Daoy (cell line): ENCODE data around the gene IFIT5. TPM values are rescaled to one million over a fixed set of nuclear protein-coding genes. Genes with fewer than 3 reads are reported as not detected.
"Not testable (repeated sequence)": the region's sequence is repeated elsewhere in the genome, so short reads cannot be mapped to it uniquely, and the experiment has no call there.

Source experiments
- DNase-seq: peaks from one replicate; pipeline ENCODE4 v3.0.0-alpha.2; 2015; ENCODE audit warnings: low read depth
- total RNA-seq: library from RNA; depleted of rRNA; stranded (reverse); fragments of >200 nt; shearing (Covaris generic); gene quantifications from 2 replicates; pipeline ENCODE4 v1.2.3, GENCODE V29; 2014; rRNA removed

The IFIT5 gene
- total RNA-seq, 1 experiment from 2014 or later: 12.6 TPM

DNA sequence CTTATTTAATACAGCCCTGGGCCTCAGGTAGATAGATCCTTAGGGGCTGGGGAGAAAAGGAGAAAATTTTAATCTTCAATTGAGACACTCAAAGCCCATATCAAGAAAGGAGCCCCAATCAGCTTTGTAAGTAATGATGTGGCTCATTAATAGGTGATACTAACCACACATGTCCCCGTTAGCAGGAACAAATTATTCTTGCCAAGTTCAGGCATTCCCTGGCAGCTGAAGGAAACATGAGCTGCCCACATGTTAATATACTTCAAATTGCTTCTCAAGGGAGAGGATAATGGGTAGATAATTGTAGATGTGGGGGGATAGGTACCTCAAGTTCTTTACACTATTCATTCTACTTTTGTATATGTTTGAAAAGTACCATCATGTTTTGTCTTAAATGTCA lies 14.5 kb downstream of the IFIT5 start:
- no peak for DNase-seq

DNA sequence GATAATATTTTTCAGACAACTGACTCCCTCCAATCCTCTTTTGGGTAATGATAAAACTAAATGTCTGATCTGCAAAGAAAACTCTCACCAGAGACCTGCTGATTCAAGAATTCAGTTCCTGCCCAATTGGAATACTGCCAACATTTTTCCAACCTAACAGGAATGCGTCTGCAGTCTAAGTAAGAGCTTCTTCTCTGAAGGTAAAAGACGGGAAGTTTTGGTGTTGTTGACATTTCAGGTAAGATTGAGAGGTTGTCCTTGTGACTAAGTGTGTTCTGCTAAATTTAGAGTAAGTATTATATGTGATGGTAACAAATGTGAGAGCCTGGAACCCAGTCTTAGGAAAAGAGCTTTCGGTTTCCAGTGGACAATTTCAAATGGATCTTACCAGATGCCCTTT lies 17.6 kb downstream of the IFIT5 start:
- peak; percentile 35 for DNase-seq

DNA sequence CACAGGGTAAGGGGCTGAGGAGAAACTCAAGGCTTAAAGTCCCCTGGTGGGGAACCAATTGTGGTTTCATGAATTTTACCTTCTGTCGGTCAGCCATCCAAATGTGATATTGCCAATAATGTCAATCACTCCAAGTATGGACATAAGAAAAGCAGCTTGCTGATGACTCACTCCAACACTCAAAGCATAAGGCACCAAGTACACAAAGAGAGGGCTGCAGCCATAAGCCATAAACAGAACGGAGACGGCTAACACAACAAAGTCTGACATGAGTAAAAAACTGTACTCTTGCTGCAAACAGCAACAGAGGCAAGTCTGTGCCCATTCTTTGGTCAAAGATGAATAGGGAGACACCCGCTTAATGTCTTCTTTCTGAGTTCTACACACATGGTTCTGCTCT lies 24.2 kb downstream of the IFIT5 start:
- no peak for DNase-seq

DNA sequence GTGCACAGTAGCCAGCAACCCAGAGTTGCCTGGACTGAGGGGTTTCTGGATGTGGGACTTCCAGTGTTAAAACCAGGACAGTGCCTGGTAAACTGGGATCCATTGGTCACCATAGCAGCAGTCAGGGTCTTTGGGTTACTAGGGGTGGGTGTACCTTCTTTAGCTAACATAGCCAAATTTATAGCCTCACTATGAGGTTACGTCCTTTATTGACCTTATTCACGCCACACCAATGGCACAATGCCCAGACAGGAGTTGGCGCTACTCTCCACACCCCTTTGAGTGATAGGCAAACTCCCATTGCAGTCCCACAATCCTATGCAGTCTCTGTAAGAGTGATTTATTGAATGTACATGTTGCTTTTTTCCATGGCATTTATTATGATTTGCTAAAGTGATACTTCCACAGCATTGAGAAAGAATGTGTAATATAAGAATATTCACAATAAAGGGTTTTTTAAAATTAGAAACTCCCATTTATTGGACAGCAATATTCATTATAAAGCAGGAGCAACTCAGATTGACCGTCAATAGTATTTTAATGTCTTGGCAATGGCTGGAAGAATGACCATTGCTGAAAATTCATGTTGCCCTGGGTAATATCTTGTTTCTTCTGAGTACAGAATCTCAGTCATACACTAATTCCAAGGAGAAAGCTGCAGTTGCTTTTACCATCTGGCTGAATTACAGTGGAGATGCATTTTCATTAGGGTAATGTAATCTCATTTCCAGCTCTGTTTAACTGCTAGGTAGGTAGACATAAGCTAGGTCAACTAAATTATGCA lies 26.1 kb downstream of the IFIT5 start:
- DNase-seq: no peak

DNA sequence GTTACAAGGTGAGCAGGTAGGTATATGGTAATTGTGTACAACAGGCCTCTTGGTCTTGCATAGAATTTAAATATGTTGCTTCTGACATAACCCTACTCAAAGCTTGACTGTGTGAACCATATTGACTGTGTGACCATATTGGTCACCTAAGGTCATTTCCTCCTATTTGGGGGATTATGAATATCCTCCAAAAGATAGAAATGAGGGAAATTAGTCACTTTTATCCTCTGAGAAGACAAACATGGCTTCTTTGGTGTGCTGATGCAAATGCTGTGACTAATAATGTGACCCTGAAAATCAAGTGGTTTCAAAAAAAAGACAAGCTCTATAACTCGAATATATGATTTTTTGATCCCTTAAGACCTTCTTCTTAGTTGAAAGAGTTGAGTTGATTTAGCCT lies 27.9 kb downstream of the IFIT5 start:
- DNase-seq: no peak

DNA sequence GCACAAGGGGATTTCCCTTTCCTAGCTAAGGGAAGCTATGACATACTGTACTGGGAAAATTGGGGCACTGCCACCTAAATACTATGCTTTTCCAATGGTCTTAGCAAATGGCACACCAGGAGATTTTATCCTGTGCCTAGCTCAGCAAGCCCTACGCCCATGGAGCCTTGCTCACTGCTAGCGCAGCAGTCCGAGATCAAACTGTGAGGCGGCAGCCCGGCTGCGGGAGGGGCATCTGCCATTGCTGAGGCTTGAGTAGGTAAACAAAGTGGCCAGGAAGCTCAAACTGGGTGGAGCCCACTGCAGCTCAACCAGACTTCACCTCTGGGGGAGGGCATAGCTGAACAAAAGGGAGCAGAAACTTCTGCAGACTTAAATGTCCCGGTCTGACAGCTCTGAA lies 30.5 kb downstream of the IFIT5 start:
- not testable (repeated sequence) for DNase-seq

DNA sequence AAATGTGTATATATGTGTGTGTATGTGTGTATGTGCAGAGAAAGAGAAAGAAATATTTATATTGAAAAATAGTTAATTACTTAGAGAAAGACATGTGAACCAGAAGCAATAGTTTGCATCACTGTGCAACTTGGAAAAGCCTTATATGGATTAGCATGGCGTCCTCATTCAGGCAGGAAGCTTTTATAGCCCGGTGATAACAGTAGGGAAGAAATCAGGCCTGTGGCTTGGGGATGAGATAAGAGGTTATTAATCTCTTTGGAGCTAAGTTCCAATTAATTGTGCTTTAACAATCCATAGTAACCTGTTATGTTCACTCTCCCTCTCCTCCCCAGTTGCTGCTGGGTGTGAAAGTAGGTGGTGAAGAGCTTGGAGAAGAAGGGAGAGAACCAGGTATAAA lies 36.5 kb downstream of the IFIT5 start:
- no peak for DNase-seq

DNA sequence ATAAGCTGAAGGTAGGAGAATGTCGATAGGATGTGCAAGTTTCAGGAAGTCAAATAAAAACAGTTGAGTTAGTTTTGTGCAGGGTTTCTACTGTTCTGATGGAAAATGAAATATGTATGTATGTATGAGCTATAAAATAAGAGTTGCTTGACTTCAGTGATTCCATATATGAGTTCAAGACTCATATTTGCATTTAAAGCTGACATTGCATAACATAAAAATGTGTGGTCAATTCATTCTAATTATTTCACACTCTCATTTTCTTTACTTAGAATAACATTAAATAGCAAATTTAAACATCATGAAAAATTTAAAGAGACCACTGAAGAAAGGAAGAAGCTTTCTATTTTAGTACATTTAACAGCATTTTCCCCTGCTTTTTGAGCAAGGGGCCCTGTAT lies 37.8 kb downstream of the IFIT5 start:
- no peak for DNase-seq

DNA sequence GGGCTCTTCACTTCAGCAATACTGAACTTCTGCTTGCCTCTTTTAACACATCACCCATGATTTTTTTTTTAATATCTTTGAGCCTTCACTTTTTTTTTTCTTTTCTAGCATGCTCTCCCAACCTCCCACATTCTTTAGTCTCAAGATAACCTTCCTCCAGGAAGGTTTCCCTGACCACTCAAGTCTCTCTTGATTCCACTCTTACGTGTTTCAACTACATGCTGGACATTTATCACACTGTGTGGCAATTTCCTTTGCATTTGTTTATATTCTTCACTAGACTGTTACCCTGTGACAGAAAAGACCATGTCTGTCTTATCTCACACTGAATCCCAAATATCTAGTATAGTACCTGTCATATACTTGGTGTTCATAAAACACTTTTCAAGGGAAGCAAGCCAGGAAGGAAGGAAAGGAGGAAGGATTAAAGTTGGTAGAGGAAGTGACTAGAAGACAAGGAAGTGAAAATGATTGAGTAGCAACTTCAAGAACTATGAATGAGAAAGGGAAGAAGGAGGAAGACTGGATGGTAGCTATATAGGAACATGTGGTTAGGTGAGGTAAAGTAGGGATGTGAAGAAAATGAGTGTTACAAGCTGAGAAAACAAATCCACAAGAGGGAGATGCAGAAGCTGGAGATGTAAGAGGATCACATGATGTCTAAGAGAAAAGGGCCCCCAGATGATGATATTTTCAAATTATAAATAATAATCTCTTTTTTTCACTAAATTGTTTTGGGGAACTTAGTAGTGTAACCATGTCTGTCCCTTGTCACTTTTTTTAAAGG lies 40.4 kb downstream of the IFIT5 start:
- no peak for DNase-seq

DNA sequence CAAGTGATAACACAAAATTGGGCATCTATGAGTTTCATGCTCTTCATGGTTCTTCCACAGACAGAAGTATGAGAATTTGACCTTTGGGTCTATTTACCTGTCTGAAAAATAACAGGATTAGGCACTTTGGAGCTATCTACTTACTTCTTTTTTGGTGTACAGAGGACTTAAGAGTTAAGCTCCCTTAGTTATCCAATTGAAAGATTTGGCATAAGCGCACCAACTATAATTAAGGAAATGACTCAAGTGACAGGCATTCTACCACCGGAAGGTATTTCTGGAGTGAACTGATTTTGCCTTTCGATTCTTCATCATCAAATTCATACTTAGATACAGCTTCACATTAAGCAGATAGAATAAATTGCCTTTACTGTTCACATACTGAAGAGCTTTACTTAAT lies 43.9 kb downstream of the IFIT5 start:
- DNase-seq: peak; percentile 57

DNA sequence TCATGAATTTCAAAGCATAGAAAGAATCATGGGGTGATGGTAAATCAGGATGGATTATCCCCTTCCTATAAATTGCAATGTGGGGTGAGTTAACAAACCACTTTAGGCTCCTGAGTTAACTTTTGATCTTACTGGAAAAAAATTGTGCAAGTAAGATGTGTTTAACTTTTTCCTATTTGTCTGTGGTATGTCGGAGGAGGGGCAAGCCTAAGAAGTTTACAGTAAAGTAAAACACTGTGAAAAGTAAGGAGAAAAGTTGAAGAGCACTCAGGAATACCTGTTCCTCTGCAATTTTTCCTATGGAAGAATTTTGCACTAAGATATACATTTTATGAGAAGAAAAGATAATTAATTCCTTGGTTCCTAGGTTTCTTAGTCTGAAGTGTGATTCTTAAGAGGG lies 44.4 kb downstream of the IFIT5 start:
- DNase-seq: no peak

DNA sequence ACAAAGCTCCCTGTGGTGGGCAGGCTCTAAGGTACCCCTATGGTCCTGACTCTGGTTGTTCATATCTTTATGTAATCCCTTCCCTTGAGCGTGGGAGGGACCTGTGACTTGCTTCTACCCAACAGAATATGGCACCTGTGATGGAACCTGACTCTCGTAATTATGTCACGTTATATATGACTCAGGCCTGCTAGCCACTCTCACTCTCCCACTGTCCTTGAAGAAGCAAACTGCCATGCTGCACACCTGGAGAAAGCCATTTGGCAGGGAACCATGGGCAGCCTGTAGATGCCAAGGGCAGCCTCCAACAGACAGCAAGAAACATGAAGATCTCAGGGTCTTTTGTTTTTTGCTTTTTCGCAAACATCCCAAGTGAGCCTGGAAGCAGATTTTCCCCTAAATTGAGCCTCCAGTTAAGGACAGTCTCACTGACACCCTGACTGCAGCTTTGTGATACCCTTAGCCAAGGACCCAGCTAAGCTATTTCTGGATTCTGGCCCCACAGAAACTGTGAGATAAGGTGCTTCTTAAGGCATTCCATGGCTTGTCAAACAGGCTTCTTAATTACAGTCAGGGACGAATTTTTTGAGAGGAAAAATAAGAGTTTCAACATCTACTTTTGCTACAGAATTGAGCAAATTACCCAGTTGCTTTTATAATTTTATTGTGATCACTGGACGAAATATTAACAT lies 49.6 kb downstream of the IFIT5 start:
- no peak for DNase-seq

DNA sequence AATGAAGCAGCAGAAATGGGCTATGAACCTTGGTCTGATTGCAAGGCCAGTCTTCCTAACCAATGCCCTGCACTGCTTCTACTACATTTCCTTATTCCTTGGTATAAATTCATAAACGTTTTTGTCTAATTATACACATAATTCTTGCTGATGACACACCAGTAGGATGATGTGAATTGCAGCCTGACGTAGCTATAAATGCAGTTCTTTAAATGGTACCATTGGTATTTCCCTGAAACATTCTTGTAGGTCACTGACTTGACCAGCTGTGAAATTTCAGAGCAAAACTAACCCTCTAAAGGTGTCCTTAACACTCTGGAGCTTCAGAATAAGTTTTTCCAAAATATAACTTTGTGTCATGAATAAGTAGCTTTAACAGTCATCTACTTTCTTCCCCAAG lies 50.8 kb downstream of the IFIT5 start:
- DNase-seq: no peak

DNA sequence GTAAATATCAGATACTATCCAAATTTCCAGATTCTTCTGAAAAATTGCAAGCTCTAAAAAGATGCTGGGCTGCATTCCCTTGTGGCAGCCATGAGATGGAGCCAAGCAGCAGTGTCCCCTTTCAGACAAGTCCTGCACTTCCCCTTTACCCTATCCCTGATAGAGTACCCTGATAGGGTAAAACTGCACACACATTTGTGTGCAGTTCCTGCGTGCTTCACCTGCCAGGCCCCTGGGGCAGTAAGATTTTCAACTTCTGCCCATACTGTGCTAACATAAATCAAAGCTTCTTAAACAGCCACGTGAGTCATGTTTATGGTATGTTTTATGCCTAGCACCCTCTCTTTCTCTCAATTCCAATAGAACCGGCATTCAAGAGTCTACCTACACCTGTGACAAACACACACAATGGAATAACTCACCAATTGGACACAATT lies 52.2 kb downstream of the IFIT5 start:
- peak; percentile 48 for DNase-seq

DNA sequence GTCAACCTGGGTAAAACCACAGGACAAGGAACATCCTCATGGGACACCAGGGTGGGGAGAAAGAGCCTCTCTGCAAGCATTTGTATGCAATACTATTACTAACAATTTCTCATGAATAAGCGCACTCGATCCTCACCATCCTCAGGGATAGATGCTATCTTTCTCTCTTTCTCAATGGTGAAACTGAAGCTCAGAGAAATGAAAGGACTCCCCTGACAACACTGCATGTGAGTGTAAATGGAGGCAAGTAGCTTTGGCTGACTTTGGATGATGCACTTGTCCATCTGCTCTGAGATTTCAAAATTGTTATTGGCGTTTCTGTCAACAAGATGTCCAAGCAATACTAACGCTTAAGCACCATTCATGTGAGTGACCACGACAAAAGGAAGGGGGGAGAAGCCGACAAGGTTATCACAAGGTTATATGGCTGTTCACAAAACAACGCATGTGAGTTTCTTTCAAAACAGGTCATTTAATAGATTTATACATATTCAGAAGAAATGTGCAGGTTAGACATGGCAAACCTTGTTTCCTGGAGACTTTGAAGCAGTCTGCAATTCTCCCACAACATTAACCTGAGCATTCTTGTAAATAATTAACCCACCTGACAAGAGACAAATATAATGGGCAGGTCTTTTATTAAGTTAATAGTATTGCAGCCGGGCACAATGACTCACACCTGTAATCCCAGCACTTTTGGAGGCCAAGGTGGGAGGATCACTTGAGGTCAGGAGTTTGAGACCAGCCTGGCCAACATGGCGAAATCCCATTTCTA lies 54.0 kb downstream of the IFIT5 start:
- no peak for DNase-seq

DNA sequence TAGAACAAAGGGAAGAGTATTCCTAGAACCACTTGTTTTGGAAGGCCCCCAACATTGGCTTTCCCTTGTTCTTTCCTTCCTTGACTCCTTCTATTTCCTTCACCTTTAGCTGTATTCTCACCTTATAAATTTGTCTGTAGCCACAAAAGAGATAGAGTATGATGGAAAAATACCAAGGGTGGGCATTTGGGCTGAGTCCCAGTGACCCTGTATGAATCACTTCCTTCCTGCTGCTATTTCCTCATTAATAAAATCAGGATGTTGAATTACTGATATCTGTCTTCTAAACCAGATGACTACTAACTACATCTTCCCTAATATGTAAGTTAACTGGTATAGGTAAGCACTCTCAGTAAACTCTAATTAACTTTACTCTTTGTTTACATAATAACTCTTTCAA lies 55.1 kb downstream of the IFIT5 start:
- DNase-seq: no peak

Other genes starting within 250 kb of the IFIT5 start
- gene CH25H, start 207.3 kb upstream of the IFIT5 start, total RNA-seq: 0.80 TPM in 1 of 2 replicates, not detected in the other
- 15.6 and 16.2 TPM in 2 replicates for gene LIPA, start 162.8 kb upstream of the IFIT5 start, total RNA-seq
- gene IFIT2, start 112.5 kb upstream of the IFIT5 start, total RNA-seq: 7.1 and 8.5 TPM in 2 replicates
- gene IFIT3, start 86.6 kb upstream of the IFIT5 start, total RNA-seq: 28.3 and 31.5 TPM in 2 replicates
- gene IFIT1B, start 36.5 kb upstream of the IFIT5 start, total RNA-seq: 0.09 TPM in 1 of 2 replicates, not detected in the other
- gene IFIT1, start 21.9 kb upstream of the IFIT5 start, total RNA-seq: 13.7 and 17.3 TPM in 2 replicates
- gene SLC16A12, start 121.0 kb downstream of the IFIT5 start, total RNA-seq: 0.06 and 0.24 TPM in 2 replicates
- 10.0 and 11.2 TPM in 2 replicates for gene PANK1, start 230.7 kb downstream of the IFIT5 start, total RNA-seq